GM23248 (cell line): Measurements from ENCODE around the gene NAPSA. TPM values are rescaled to one million over a fixed set of nuclear protein-coding genes. Genes with fewer than 3 reads are reported as not detected.

ENCODE experiments used
- DNase-seq: peaks from one replicate; pipeline ENCODE4 v3.0.0-alpha.2; 2015
- H2AFZ ChIP-seq: fragments of 200-600 bp; sonication (generic); 2 replicates; pipeline ENCODE4 v1.6.1; 2016; ENCODE audit warnings: antibody characterized with exemption
- H3F3A ChIP-seq: fragments of 200-600 bp; sonication (generic); 2 replicates; pipeline ENCODE4 v1.6.1; 2016; ENCODE audit warnings: mild to moderate bottlenecking, antibody characterized with exemption, mixed run types; ENCODE audit not compliant: insufficient read depth
- H3K27ac ChIP-seq: fragments of 200-600 bp; sonication (generic); 2 replicates; pipeline ENCODE4 v1.5.1; 2016; ENCODE audit warnings: mild to moderate bottlenecking
- H3K27me3 ChIP-seq: fragments of 200-600 bp; sonication (generic); replicated peaks from 2 replicates; pipeline ENCODE4 v1.6.1; 2016; ENCODE audit warnings: mild to moderate bottlenecking; ENCODE audit not compliant: insufficient read depth
- H3K36me3 ChIP-seq: fragments of 200-600 bp; sonication (generic); 2 replicates; pipeline ENCODE4 v1.6.1; 2016; ENCODE audit warnings: low read depth, mild to moderate bottlenecking
- H3K4me1 ChIP-seq: fragments of 200-600 bp; sonication (generic); 2 replicates; pipeline ENCODE4 v1.6.1; 2016; ENCODE audit warnings: mild to moderate bottlenecking; ENCODE audit not compliant: insufficient read depth
- H3K4me2 ChIP-seq: fragments of 200-600 bp; sonication (generic); one replicate; pipeline ENCODE4 v1.6.1; 2016; ENCODE audit warnings: mild to moderate bottlenecking; ENCODE audit not compliant: unreplicated experiment
- H3K4me3 ChIP-seq: fragments of 200-600 bp; sonication (generic); 2 replicates; pipeline ENCODE4 v1.5.1; 2016; ENCODE audit warnings: mild to moderate bottlenecking
- H3K79me2 ChIP-seq: fragments of 200-600 bp; sonication (generic); 2 replicates; pipeline ENCODE4 v1.6.1; 2016; ENCODE audit warnings: mild to moderate bottlenecking; ENCODE audit not compliant: insufficient read depth
- H3K9ac ChIP-seq: fragments of 200-600 bp; sonication (generic); 2 replicates; pipeline ENCODE4 v1.6.1; 2016; ENCODE audit warnings: mild to moderate bottlenecking
- H3K9me2 ChIP-seq: fragments of 200-600 bp; sonication (generic); 2 replicates; pipeline ENCODE4 v1.6.1; 2016; ENCODE audit warnings: mixed run types, mild to moderate bottlenecking, moderate library complexity; ENCODE audit not compliant: insufficient read depth
- H3K9me3 ChIP-seq: fragments of 200-600 bp; sonication (generic); one replicate; pipeline ENCODE4 v1.6.1; 2017; ENCODE audit warnings: low read depth
- H4K20me1 ChIP-seq: fragments of 200-600 bp; sonication (generic); 2 replicates; pipeline ENCODE4 v1.6.0; 2016; ENCODE audit not compliant: insufficient read depth
- EZH2 ChIP-seq: fragments of 200-600 bp; sonication (generic); IDR thresholded peaks from 2 replicates; pipeline ENCODE4 v1.6.1; 2018; ENCODE audit warnings: antibody characterized with exemption, mild to moderate bottlenecking; ENCODE audit not compliant: insufficient read depth, poor library complexity, severe bottlenecking
- EZH2phosphoT487 ChIP-seq: fragments of 200-600 bp; sonication (generic); IDR thresholded peaks from 2 replicates; pipeline ENCODE4 v1.6.1; 2018; ENCODE audit warnings: antibody characterized with exemption, moderate library complexity, mild to moderate bottlenecking, low read depth; ENCODE audit not compliant: insufficient read depth
- WGBS, 2 experiments: methylation state at CpG; one replicate each; pipeline ENCODE4 v1.1.6; 2015 to 2017; ENCODE audit warnings: low lambda C conversion rate in 2 of 2, low coverage in 1 of 2; ENCODE audit errors: missing lambda C conversion rate in 2 of 2; 5-methylcytosine and 5-hydroxymethylcytosine counted together
- in situ Hi-C: fragments of 300-500 bp; cut with MboI; formaldehyde crosslinking; loops from 2 replicates; pipeline ENCODE4 v1.15.0; 2020
- polyA plus RNA-seq: library from polyadenylated mRNA; unstranded; fragments of >200 nt; fragmentation: Nextera tagmentation; extraction: Ambion mirVana; gene quantifications from 2 replicates; pipeline ENCODE4 v1.2.1, GENCODE V29; 2016
- total RNA-seq: library from RNA; depleted of rRNA; stranded (reverse); fragments of >200 nt; shearing (Covaris generic); gene quantifications from 2 replicates; pipeline ENCODE4 v1.2.3, GENCODE V29; 2014

The NAPSA gene
- total and polyA plus RNA-seq, 2 experiments from 2014 or later, result 0.15 to 0.32 TPM

GRCh38 chr19:50320051-50320450 lies 45.4 kb downstream of the NAPSA start:
- Histone ChIP-seq H3K36me3 (no peaks in the 10 kb centered on the region), H3K9me3 (no peaks in the 10 kb centered on the region), H3K79me2 (no peaks in the 10 kb centered on the region), H3F3A (no peaks in the 10 kb centered on the region), H4K20me1 (no peaks in the 10 kb centered on the region), H3K4me1 (no peaks in the 10 kb centered on the region), H3K9ac (no peak overlapping the region), H3K4me2 (no peak overlapping the region), H2AFZ (no peak overlapping the region), H3K27me3 (peaks cover 2% of the 10 kb centered on the region; the same call in 1 of the 2 replicates), H3K9me2 (no peaks in the 10 kb centered on the region), H3K27ac (no peak overlapping the region), H3K4me3 (no peak overlapping the region)
- TF ChIP-seq EZH2phosphoT487 (no peak), EZH2 (no peak)
- WGBS, 2 experiments, result 53% methylated on average over 12 of the region's 12 CpGs; no CpG with 5 or more reads in 1 of the 2 experiments
- in situ Hi-C loops, result no loop called here
- DNase-seq, result no peak

GRCh38 chr19:50319156-50319555 lies 46.3 kb downstream of the NAPSA start:
- no peak for TF ChIP-seq EZH2phosphoT487
- no peak for TF ChIP-seq EZH2
- DNase-seq, result no peak
- H3K27ac ChIP-seq, result no peak overlapping the region
- no peak overlapping the region for H3K4me3 ChIP-seq
- H3F3A ChIP-seq, result no peaks in the 10 kb centered on the region
- no peaks in the 10 kb centered on the region for H3K9me3 ChIP-seq
- H2AFZ ChIP-seq, result no peak overlapping the region
- H3K27me3 ChIP-seq, result peaks cover 9% of the 10 kb centered on the region
- no peaks in the 10 kb centered on the region for H3K79me2 ChIP-seq
- H3K4me1 ChIP-seq, result no peaks in the 10 kb centered on the region
- H3K36me3 ChIP-seq, result no peaks in the 10 kb centered on the region
- H3K9me2 ChIP-seq, result no peaks in the 10 kb centered on the region
- H4K20me1 ChIP-seq, result no peaks in the 10 kb centered on the region
- in situ Hi-C loops, result no loop called here
- no peak overlapping the region for H3K4me2 ChIP-seq
- WGBS, 2 experiments, result 43 to 56% methylated on average over 10 to 11 of the region's 11 CpGs
- H3K9ac ChIP-seq, result no peak overlapping the region

DNA sequence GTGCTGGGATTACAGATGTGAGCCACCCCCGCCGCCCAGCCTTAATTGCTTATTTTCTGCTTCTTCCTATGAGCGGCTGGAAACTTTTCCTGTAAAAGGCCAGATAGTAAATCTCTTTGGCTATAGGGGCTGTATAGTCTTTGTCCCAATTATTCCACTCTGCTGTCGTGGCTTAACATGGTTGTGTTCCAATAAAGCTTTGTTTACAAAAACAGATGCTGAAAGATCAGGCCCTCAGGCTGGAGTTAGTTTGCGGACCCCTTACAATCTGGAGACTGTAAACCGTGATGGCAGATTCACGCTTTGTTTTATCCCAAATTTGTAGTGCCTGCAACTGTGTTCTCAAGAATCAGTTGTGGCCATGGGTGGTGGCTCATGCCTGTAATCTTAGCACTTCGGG lies 47.0 kb downstream of the NAPSA start:
- no peaks in the 10 kb centered on the region for H3K9me2 ChIP-seq
- H3K36me3 ChIP-seq, result no peaks in the 10 kb centered on the region
- DNase-seq, result no peak
- in situ Hi-C loops, result no loop called here
- H3K79me2 ChIP-seq, result no peaks in the 10 kb centered on the region
- TF ChIP-seq EZH2phosphoT487, result no peak
- TF ChIP-seq EZH2, result no peak
- 51 to 52% methylated on average over 8 of the region's 8 CpGs for WGBS, 2 experiments
- H3K4me3 ChIP-seq, result no peak overlapping the region
- peaks cover 14% of the 10 kb centered on the region for H3K27me3 ChIP-seq
- H3K4me2 ChIP-seq, result no peak overlapping the region
- no peak overlapping the region for H2AFZ ChIP-seq
- no peaks in the 10 kb centered on the region for H4K20me1 ChIP-seq
- H3K9ac ChIP-seq, result no peak overlapping the region
- H3K9me3 ChIP-seq, result no peaks in the 10 kb centered on the region
- no peaks in the 10 kb centered on the region for H3F3A ChIP-seq
- H3K27ac ChIP-seq, result no peak overlapping the region
- no peaks in the 10 kb centered on the region for H3K4me1 ChIP-seq

DNA sequence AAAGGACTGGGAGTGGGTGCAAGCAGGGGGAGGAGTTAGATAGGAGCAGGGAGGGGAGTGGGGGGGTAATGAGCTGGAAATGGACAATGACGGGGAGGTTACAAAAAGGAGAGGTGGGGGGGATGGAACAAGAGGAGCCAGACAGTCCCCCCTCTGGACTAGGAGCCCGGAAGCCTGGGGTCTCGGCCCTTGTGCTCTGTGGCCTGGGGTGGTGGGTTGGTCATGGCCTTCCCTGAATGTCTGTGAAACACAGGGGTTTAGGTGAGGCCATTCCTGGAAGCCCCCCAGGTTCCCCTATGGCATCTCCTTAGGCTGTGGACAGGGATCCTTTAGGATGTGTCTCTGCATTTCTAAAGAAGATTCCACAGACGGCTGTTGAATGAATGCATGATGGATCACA lies 48.3 kb downstream of the NAPSA start:
- Histone ChIP-seq H3K79me2 (no peaks in the 10 kb centered on the region), H3K27ac (no peak overlapping the region), H4K20me1 (no peaks in the 10 kb centered on the region), H3K4me2 (no peak overlapping the region), H3K9ac (no peak overlapping the region), H3K36me3 (no peaks in the 10 kb centered on the region), H3K27me3 (peaks cover 21% of the 10 kb centered on the region), H3F3A (no peaks in the 10 kb centered on the region), H2AFZ (no peak overlapping the region), H3K4me1 (no peaks in the 10 kb centered on the region), H3K9me2 (no peaks in the 10 kb centered on the region), H3K9me3 (no peaks in the 10 kb centered on the region), H3K4me3 (no peak overlapping the region)
- no peak for DNase-seq
- in situ Hi-C loops, result no loop called here
- 0 to 19% methylated on average over 2 to 4 of the region's 4 CpGs for WGBS, 2 experiments
- TF ChIP-seq EZH2 (no peak), EZH2phosphoT487 (no peak)
